HuH-7.5 (cell line): ENCODE measurements around the gene PEX5.

ENCODE experiments used
- DNase-seq: peaks from one replicate; pipeline ENCODE4 v3.0.0; 2011; ENCODE audit warnings: low spot score

PEX5 gene

GRCh38 chr12:7189398-7190267, at the start of gene PEX5:
TSS of gene PEX5 (plus strand) at chr12:7189686. CDS start at chr12:7190378, 692 bp downstream.
- DNase-seq = peak; percentile 74

GRCh38 chr12:7141351-7142005, 48.0 kb upstream of the PEX5 start:
- DNase-seq = no peak

DNA sequence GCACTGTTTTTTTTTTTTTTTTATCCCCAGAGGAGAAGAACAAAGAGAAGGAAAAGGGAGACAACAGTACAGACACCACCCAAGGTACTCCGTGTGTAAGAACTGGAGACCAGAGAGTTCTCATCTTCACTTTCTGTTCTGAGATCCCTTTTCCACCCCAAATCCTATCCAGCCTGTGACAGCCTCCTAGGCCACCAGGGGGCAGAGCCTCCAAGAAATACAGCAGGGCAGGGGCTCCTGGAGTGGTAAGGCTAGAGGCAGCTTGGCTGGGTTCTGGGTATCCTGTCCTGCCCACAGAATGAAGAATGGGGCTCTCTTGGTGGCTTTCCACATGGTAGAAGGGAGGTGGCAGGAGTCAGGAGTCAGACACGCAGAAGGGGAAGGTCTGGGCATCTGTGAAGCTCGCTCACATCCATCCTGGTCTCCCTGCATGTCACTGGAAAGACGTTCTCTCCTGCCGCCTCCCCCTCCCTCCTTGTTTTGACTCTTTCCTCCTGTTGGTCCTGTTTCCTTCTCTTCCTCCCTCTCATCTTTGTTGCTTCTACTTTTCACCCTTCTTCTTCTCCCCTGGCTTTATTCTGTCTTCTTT, 47.3 kb upstream of the PEX5 start:
- peak; percentile 67 for DNase-seq

- DNase-seq = no peak
Measured at GRCh38 chr12:7142809-7143465, 46.5 kb upstream of the PEX5 start.

DNA sequence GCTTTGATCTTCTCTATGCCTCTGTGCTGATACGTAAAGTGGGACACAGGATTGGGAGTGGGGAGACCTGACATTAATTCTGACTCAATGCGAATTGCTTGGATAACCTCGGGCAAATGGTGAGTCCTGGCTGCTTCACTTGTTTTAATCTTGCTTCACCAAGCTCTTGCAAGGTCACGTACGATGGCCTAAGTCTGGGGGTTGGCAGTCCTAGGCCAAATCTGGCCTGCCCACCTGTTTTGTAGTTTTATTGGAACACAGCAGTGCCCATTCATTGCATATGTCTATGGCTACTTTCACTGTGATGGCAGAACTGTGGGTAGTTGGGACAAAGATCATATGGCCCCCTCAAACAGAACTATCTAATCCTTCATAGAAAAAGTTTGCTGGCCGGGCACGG, 45.9 kb upstream of the PEX5 start:
- DNase-seq = no peak

DNA sequence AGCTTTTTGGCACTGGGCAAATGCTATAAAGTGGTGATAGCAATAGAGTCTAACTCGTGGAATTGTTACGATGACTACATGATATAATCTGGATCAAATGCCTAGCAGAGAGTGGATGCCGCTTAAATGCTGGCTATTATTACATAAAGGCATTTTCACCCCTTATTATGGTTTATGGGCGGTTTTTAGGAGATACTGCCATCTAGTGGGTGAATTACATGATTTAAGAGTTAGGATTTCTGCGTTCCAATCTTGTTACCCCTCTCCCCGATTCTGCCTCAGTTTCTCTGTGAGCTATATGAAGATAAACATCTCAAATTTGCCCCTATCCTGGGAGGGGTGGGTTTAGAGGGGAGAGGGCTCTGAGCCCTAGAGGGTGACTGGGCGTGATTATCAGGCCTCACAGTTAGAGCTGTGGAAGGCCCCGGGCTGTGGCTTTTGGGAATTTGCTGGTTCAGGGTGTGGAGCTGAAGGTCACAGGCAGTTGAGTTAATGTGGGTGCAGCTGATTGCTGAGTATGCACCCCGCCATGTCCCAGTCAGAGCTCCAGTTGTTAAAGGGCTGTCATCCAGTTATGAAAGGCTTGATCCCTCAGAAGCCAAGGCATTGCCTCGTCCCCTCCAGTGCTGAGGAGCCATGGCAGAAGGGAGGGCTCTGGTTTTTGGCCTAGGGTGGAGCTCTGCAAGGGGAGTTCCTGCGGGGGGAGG, 44.9 kb upstream of the PEX5 start:
- DNase-seq = no peak

GRCh38 chr12:7145671-7146070, 43.8 kb upstream of the PEX5 start:
- DNase-seq = no peak

DNA sequence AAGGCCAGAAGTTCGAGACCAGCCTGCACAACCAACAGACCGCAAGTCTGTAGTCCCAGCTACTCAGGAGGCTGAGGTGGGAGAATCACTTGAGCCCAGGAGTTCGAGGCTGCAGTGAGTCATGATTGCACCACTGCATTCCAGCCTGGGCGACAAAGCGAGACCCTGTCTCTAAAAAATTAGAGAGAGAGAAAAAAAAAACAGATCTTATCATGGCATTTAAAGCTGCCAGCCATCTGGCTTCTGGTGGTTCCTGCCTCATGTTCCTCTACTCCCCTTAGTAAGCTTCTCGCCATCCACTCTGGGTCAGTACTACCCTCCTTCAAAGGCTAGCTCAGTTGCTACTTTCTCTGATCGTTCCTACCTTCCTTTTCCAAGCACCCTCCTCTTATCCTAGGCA, 43.3 kb upstream of the PEX5 start:
- DNase-seq = no peak

DNA sequence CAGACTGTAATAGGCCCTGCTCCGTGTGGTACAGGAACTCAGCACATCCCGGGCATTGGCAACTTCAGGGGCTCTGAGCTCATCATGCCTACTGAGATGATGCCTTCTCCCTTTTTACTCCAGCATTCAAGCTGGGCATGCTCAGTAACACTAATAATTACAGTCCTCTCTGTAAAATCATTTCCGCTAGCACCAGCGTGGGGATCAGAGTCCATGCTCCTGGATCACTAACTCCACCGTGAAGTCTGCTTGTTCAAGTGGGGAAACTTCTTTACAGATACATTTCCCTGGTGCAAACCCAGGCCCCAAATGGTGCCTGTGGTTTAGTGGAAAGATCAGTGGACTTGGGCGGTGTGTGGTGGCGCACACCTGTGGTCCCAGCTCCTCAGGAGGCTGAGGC, 42.6 kb upstream of the PEX5 start:
- no peak for DNase-seq

DNA sequence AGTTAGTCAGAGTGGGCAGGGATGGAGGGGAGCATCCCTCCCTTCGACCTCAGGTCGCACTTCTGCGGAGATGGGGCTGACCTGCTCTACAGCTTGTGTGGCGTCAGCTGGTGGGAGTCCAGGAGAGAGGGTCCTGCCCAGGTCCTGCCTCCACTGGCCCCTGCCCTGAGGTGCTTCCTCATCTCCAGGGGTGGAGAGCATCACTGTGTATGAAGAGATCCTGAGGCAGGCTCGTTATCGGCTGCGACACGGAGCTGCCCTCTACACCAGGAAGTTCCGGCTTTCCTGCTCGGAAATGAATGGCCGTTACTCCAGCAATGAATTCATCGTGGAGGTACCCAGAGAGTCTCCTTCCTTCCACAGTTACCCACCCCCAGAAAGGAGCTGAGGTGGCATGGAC, 39.1 kb upstream of the PEX5 start:
- no peak for DNase-seq

GRCh38 chr12:7150841-7151240, 38.6 kb upstream of the PEX5 start:
- DNase-seq = no peak

GRCh38 chr12:7151532-7151931, 38.0 kb upstream of the PEX5 start:
- no peak for DNase-seq

DNA sequence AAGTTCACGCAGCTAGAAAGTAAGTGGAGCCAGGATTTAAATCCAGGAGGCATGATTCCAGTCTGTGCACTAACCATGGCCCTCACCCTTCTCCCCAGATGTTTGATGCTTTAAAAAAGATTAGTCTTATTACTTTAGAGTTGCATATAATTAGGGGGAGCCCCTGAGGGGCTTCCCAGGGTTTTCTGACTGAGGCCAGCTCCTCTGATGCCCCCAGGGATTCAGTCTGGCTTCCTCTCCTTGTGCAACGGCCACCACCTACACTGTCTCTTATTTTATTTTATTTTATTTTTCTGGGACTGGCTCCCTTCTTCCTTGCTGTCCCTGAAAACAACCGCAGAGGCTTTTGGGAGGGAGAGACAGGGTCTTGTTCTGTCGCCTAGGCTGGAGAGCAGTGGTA, 36.7 kb upstream of the PEX5 start:
- DNase-seq = no peak

DNA sequence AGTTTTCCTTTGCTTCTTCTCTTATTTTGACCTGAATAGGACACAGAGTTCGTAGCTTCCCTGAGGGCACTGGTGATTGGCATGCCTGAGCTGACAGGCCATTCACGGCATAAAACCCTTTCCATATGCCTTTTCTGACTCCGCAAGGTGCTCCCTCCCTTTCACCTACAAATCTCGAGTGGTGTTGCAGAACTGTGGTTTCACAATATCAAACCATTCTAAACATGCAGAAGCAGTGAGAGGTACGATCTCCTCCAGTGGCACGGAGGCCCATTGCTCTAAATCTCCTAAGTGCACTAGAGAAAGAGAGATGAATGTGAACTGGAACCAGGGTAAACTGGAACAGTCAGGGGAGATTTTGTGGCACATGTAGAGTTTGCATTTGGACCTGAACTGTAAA, 35.4 kb upstream of the PEX5 start:
- no peak for DNase-seq

- no peak for DNase-seq
Measured at GRCh38 chr12:7154901-7155470, 34.5 kb upstream of the PEX5 start.

- no peak for DNase-seq
Measured at GRCh38 chr12:7155471-7156034, 33.9 kb upstream of the PEX5 start.

- DNase-seq = no peak
Measured at GRCh38 chr12:7156259-7157197, 33.0 kb upstream of the PEX5 start.

DNA sequence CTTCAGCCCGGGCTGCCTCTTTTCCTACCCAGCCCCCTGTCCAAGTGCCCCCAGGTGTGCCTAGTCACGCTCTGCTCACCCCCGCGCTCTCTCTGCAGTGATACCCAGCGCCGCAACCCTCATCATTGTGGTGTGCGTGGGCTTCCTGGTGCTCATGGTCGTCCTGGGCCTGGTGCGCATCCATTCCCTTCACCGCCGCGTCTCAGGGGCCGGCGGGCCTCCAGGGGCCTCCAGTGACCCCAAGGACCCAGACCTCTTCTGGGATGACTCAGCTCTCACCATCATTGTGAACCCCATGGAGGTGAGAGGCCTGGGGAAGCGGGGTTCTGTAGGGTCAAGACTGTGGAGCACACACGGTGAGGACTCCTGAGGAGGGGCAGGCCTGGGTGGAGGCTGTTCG, 32.1 kb upstream of the PEX5 start:
- DNase-seq = no peak

- no peak for DNase-seq
Measured at GRCh38 chr12:7158781-7159609, 30.5 kb upstream of the PEX5 start.
